Pancreas (tissue), 10 donors: ENCODE measurements around the gene SHROOM1. TPM values are rescaled to one million over a fixed set of nuclear protein-coding genes. Genes with fewer than 3 reads are reported as not detected.

Experiments
- ATAC-seq, 4 donors: fragments of 200-7000 bp; cut with Tn5 transposase; one replicate each; pipeline versions ENCODE4 v1.8.0 to v1.9.1; 2020; ENCODE audit warnings: mild to moderate bottlenecking in 4 of 4, moderate library complexity in 4 of 4
- DNase-seq, 6 donors: peaks; one replicate each; pipeline ENCODE4 v3.0.0-alpha.2; 2020
- FAIRE-seq: peaks from 2 replicates; lab custom pipeline; 2012; peaks lifted over from hg19 to GRCh38; lab: Jason Lieb, UNC
- H3K27ac ChIP-seq, 4 donors: fragments of 200-600 bp; sonication (generic); 1 replicate in 3 of 4; 2 replicates in 1 of 4; pipeline versions ENCODE4 v1.5.0 to v1.8.0; 2020
- H3K27me3 ChIP-seq, 4 donors: fragments of 200-600 bp; one replicate each; pipeline ENCODE4 v1.8.0; 2021
- H3K36me3 ChIP-seq, 3 donors: fragments of 200-600 bp; sonication (generic) in 1 of 3; one replicate each; pipeline versions ENCODE4 v1.5.0 to v1.8.0; 2020 to 2021
- H3K4me1 ChIP-seq, 3 donors: fragments of 200-600 bp; one replicate each; pipeline ENCODE4 v1.8.0; 2021
- H3K4me3 ChIP-seq, 4 donors: fragments of 200-600 bp; sonication (generic) in 2 of 4; one replicate each; pipeline versions ENCODE4 v1.5.0 to v1.8.0; 2020 to 2021
- H3K9me3 ChIP-seq, 4 donors: fragments of 200-600 bp; one replicate each; pipeline ENCODE4 v1.8.0; 2021
- CTCF ChIP-seq, 4 donors: fragments of 200-600 bp; sonication (generic) in 3 of 4; IDR thresholded peaks; one replicate each; pipeline versions ENCODE4 v1.5.0 to v1.8.0; 2021; ENCODE audit warnings: antibody characterized with exemption in 4 of 4
- WGBS, 2 donors: extraction: QIAGEN DNeasy Blood & Tissue Kit; methylation state at CpG; one replicate each; pipeline ENCODE4 v1.1.7; 2013; 5-methylcytosine and 5-hydroxymethylcytosine counted together
- intact Hi-C, 3 donors: fragments of 100-400 bp; cut with DNase I; formaldehyde crosslinking; loops; one replicate each; pipeline versions ENCODE4 v1.11.1 to v1.14.2; 2022
- polyA plus RNA-seq, 2 donors: library from polyadenylated mRNA; stranded (reverse); fragments of 200-250 nt; gene quantifications; one replicate each; pipeline ENCODE4 v1.2.3, GENCODE V29; 2013
- total RNA-seq, 6 donors: library from RNA; stranded (reverse); fragmentation: NEBNext Ultra II Directional in 4 of 6; extraction: Animal tissue kit (Norgen Biotek cat#: 25700) in 4 of 6; gene quantifications; one replicate each; pipeline versions ENCODE4 v1.2.1 to v1.2.4, GENCODE V29; 2021 to 2023
- donor health status: healthy with polysubstance abuse.
- donor health status: DM: no; HTN: no; CAD: no; lungs with moderate emphysema.
- donor health status: DM: no; HTN: no; CAD: no.
- donor health status: control.
- donor health status: control.
- donor health status: Bipolar disorder and iron deficiency.
- donor health status: DM: yes; HTN: yes; CAD: no.
- donor health status: DM: no; HTN: no; CAD: no.
- donor health status: DM: no; HTN: no; CAD: no.
- donor health status: DM: yes; HTN: yes; CAD: no.

The SHROOM1 gene, protein sequence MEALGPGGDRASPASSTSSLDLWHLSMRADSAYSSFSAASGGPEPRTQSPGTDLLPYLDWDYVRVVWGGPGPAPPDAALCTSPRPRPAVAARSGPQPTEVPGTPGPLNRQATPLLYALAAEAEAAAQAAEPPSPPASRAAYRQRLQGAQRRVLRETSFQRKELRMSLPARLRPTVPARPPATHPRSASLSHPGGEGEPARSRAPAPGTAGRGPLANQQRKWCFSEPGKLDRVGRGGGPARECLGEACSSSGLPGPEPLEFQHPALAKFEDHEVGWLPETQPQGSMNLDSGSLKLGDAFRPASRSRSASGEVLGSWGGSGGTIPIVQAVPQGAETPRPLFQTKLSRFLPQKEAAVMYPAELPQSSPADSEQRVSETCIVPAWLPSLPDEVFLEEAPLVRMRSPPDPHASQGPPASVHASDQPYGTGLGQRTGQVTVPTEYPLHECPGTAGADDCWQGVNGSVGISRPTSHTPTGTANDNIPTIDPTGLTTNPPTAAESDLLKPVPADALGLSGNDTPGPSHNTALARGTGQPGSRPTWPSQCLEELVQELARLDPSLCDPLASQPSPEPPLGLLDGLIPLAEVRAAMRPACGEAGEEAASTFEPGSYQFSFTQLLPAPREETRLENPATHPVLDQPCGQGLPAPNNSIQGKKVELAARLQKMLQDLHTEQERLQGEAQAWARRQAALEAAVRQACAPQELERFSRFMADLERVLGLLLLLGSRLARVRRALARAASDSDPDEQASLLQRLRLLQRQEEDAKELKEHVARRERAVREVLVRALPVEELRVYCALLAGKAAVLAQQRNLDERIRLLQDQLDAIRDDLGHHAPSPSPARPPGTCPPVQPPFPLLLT
- total RNA-seq (10 to 100 TPM; 10.7 to 14.7 (median 11.6) TPM), polyA plus RNA-seq (10 to 100 TPM; 30.9 to 62.0 TPM)

DNA sequence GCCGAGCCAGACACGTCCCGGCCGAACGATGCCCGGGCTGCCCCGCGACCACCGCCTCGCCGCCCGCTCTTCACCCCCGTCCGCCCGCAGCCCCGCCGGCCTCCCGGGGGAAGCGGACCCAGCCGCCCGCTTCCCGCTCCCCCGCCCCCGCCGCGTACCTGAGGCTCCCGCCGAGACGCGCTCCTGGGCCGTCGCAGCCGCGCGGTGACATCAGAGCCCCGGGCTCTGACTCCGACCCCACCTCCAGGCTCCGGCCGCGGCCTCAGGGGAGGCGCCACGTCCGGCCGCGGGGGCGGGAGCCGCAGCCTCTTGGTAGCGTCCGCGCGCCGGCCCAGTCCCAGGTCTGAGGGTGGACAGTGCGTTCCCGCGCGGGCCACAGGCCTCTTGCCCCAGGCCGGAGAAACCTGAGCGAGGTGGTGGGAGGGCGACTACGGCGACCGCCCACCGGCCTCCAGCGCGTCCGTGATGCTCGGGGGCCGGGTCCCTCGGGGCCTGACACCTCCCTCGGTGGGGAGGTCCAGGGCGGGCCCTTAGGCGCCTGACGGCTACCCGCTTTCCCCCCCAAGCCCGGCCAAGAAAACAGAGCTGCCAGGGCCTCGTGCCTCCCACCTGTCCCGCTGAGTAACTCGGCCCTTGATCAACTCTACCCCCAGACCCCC, at the start of gene SHROOM1:
TSS of gene SHROOM1 (minus strand) at position 212 of the 659 bp plus-strand sequence. CDS start 4,507 bp downstream, outside the sequence.
- peak within 1 kb of the TSS; percentile 47 to 88 (median 68) for H3K4me3 ChIP-seq
- no peaks in the 10 kb centered on the region for H3K4me1 ChIP-seq
- H3K9me3 ChIP-seq = no peaks in the 10 kb centered on the region
- TF ChIP-seq CTCF (IDR thresholded peaks at IDR 0.05) = no peak
- peak within 1 kb of the TSS; percentile 87 to 98 (median 94) for H3K27ac ChIP-seq
- ATAC-seq (peak; percentile 83 to 87 (median 86)), DNase-seq (peak; percentile 75 to 91 (median 83)), FAIRE-seq (no peak)
- intact Hi-C loops = no loop called here
- 2 to 4% methylated on average over 49 to 78 of the region's 78 CpGs for whole genome bisulfite sequencing, 2 donors
- H3K27me3 ChIP-seq = no peaks in the 10 kb centered on the region
- no peaks in the 10 kb centered on the region for H3K36me3 ChIP-seq

- H3K4me1 ChIP-seq = peaks cover 2 to 8% (median 3%) of the 10 kb centered on the region in 3 donors
- FAIRE-seq (no peak), DNase-seq (no peak), ATAC-seq (peak in 2 of 4 donors; percentile 15 to 51)
- no peak overlapping the region for H3K27ac ChIP-seq
- intact Hi-C loops = no loop called here
- no peaks in the 10 kb centered on the region for H3K27me3 ChIP-seq
- H3K36me3 ChIP-seq = peaks cover 0 to 45% (median 5%) of the 10 kb centered on the region in 3 donors
- no peaks in the 10 kb centered on the region for H3K9me3 ChIP-seq
- no peak overlapping the region for H3K4me3 ChIP-seq
- no peak for TF ChIP-seq CTCF (IDR thresholded peaks at IDR 0.05)
- WGBS, 2 donors = 64 to 67% methylated on average over 3 of the region's 3 CpGs
Measured at GRCh38 chr5:132877938-132878337, 47.5 kb upstream of the SHROOM1 start.

DNA sequence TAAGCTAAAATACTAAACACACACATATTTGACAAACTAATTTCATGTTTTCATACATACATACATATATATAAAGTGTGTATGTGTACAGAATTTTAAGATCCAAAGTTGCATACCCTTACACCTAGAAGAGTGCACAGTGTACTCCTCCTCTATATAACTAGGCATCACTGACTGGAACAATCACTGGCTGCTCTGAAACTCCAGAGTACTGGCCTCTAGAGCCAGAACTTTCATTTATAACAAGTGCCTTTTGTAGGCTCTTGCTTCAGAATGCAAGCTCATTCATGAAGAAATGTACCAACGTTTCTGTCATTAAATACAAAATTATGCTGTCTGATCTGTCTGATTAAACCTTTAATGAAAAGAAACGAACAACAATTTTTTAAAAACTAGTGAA, 47.0 kb upstream of the SHROOM1 start:
- ATAC-seq = no peak
- Histone ChIP-seq H3K4me3 (no peak overlapping the region), H3K27me3 (no peaks in the 10 kb centered on the region), H3K27ac (no peak overlapping the region), H3K36me3 (peaks cover 0 to 45% (median 5%) of the 10 kb centered on the region in 3 donors), H3K9me3 (no peaks in the 10 kb centered on the region), H3K4me1 (peaks cover 5 to 13% (median 7%) of the 10 kb centered on the region in 3 donors)
- no peak for FAIRE-seq
- no peak for TF ChIP-seq CTCF (IDR thresholded peaks at IDR 0.05)
- intact Hi-C loops = no loop called here
- WGBS, 2 donors = 46 to 60% methylated on average over 2 of the region's 2 CpGs
- no peak for DNase-seq

GRCh38 chr5:132876020-132876759, 45.7 kb upstream of the SHROOM1 start:
- H3K9me3 ChIP-seq = no peaks in the 10 kb centered on the region
- no peak overlapping the region for H3K27ac ChIP-seq
- H3K4me3 ChIP-seq = no peak overlapping the region
- H3K36me3 ChIP-seq = peaks cover 0 to 32% (median 5%) of the 10 kb centered on the region in 3 donors
- intact Hi-C loops = no loop called here
- no peak for TF ChIP-seq CTCF (IDR thresholded peaks at IDR 0.05)
- no peak for ATAC-seq
- no peak for FAIRE-seq
- peaks cover 7 to 18% (median 12%) of the 10 kb centered on the region in 3 donors for H3K4me1 ChIP-seq
- H3K27me3 ChIP-seq = no peaks in the 10 kb centered on the region
- DNase-seq = no peak
- 78 to 93% methylated on average over 1 of the region's 1 CpG for WGBS, 2 donors
